ENCODE measurements around the gene SCAMP4.
"Not testable (repeated sequence)": the region's sequence is repeated elsewhere in the genome, so short reads cannot be mapped to it uniquely, and the experiment has no call there.

SCAMP4 gene

DNA sequence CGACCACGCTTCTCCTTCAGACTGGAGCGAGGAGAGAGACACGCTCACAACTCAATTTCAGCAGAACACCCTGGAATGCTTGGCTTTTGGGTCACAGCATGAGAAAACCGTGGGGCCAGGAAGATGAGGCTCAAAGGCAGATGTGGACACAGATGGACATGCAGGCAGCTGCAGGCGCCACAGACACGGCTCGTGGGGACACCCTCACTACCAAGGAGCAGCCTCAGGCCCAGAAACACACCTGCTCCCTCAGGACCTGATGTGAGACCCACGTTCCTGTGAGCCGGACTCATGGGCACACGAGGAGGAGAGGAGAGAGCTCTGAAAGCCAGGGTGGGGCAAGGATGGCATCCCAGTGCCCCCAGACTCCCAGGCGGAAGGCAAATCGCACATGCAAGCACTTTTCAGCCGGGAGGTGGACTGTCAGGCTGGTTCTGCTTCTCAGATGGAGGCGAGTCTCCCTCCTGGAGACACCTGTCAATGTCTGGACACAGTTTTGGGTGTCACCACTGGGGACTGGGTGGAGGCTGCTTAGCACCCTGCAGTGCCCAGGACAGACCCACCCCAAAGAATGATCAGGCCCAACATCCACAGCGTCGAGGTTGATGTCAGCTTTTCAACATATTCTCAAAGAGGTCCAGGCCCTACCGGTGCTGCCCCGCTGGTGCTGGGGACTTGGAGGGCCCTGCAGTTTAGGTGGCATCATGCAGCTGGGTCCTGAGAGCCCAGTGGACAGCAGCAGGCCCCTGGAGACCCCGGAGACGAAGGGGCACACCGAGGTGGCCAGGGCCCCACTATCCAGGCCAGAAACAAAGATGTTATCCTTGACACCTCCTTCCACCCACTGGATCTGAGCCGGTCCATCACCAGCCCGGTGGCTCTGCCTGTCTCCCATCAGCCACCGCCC, 22.2 kb upstream of the SCAMP4 start:
- no peak for DNase-seq (ENCODE audit: low read depth)

DNA sequence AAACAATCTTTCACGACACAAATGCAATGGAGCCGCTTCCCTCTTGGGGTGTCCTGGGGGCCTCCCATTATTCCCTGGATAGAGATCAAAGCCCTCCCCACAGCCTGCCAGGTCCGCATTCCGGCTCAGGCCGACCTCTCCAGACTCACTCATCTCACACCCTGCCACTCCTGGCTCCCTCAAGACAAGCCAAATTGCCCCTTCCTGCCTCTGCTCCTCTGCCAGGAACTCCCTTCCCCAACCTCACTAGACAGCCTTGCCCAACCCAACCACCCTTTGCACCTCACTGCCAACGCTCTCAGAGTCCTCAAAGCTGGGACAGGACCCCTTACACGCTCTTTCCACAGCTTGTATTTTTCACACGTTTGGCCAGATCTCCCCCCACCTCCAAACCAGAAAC, 21.4 kb upstream of the SCAMP4 start:
- DNase-seq (ENCODE audit: low read depth): no peak

DNA sequence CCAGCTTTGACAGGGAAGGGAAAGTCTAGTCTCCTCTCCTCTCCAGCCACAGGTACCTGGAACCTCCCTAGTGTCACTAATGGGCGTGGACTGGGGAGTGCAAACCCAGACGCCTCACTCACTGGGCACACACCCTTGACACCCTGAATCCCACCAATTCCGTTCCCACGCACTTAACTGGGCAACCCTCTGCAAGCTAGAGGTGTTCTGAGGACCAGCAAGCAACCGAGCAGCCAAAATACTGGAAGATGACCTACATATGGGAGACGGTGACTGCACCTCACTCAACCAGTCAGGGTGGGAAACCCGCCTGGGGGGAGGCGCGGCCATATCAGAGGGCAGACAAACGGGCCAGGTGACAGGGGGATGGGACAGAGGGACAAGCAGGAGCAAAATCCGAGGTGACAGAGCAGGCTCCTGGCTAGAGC, 20.9 kb upstream of the SCAMP4 start:
- no peak for DNase-seq (ENCODE audit: low read depth)

DNA sequence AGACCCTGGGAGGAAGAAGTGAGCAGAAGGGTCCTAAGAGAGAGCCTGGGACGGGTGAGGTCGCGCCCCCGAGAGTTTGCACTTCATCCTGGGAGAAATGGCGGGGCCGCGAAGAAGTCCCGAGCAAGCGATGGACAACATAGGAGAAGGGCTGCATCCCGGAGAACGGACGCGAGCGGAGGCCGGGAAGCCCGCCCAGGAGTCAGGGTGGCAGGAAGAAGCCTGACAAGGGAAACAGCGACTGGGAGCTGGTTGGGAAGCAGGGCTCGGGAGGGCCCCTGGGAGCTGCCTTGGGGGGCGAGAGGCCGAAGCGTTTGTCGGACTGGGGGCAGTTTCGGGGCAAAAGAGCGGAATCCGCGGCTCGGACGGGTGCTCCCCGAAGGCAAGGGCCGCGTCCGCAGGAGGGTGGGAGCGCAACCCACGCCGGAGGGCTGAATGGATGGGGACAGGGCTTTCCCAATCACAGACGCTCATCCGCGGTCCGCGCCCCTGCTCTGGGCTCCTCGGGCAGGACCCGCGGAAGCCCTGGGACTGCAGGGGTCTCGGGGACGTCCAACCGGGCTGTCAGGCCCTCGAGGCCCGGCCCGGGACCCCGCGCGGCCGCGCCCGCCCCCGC, 20.4 kb upstream of the SCAMP4 start:
- DNase-seq (ENCODE audit: low read depth): no peak

DNA sequence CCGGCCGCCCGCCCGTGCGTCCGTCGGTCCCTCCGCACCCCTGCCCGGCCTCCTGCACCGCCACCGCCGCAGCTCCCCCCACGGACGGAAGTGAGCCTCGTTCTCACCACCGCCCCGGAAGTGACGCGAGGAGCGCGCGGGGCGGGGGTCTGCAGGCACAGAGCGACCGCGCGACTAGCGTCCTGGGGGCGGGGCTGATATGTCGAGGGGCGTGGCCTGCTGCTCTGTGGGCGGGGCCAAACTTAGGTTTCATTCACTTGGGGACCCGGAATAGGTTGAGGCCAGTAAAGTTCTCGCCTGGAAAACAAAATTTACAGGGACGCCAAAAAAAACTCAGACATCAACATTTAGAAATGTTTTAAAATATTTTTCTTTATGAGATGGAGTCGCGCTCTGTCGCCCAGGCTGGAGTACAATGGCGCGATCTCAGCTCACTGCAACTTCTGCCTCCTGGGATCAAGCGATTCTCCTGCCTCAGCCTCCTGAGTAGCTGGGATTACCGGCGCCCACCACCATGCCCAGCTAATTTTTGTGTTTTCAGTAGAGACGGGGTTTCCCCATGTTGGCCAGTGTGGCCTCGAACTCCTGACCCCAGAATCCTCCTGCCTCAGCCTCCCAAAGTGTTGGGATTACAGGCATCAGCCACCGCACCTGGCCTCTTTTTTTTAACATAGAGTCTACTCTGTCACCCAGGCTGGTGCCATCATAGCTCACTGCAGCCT, 19.6 kb upstream of the SCAMP4 start, which contains the start of gene ABHD17A:
Gene ABHD17A (minus strand): TSS at position 99 of the 722 bp plus-strand sequence. CDS start 3,930 bp downstream, outside the sequence.
- DNase-seq (ENCODE audit: low read depth): not testable (repeated sequence)

DNA sequence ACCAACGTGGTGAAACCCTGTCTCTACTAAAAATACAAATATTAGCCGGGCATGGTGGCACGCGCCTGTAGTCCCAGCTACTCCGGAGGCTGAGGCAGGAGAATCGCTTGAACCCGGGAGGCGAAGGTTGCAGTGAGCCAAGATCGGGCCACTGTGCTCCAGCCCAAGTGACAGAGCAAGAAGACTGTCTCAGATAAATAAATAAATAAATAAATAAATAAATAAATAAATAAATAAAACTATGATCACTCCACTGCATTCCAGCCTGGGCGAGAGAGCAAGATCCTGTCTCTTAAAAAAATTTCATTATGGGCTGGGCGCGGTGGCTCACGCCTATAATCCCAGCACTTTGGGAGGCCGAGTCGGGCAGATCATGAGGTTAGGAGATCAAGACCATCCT, 18.8 kb upstream of the SCAMP4 start:
- DNase-seq (ENCODE audit: low read depth): not testable (repeated sequence)

DNA sequence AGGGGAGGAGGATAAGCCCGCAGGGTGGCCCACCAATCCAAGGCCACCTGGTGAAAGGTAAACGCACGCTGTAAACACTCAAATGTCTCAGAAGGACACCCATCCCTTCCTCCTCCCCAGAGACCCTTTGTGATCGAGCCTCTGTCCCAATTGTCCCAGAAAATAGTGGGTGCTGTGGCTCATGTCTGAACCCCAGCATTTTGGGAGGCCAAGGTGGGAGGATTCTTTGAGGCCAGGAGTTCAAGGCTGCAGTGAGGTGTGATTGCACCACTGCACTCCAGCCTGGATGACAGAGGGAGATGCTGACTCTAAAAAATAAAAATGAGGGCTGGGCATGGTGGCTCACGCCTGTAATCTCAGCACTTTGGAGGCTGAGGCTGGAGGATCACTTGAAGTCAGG, 16.8 kb upstream of the SCAMP4 start:
- no peak for DNase-seq (ENCODE audit: low read depth)

DNA sequence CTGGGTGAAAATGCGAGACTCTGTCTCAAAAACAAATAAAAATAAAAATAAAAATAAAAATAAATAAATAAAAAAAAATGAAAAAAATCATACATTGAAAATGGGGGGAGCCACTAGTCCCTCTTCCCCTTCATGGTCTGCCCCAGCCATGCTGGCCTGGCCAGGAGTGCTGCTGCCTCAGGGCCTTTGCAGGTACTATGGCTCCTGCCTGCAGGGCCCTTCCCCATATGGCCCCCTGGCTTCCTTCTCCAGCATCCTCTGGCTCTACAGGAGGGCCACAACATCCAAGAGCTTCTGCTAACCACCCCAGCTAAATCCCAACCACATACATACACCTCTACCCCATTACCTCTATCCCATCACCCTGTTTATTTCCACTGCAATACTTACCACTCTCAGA, 15.3 kb upstream of the SCAMP4 start:
- DNase-seq (ENCODE audit: low read depth): no peak

DNA sequence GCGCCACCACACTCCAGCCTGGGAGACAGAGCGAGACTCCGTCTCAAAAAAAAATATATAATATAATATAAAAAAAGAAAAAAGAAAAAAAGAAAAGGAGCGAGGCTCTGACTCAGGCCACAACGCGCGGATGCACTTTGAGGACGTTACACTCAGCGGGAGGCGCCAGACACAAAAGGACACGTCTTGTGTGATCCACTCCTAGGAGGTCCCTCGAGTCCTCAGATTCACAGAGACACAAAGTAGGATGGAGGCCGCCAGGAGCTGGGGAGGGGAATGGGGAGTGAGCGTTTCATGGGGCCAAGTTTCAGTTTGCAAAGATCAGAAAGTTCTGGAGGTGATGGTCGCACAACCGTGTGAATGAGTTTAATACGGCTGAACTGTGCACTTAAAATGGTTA, 11.4 kb upstream of the SCAMP4 start:
- no peak for DNase-seq (ENCODE audit: low read depth)

DNA sequence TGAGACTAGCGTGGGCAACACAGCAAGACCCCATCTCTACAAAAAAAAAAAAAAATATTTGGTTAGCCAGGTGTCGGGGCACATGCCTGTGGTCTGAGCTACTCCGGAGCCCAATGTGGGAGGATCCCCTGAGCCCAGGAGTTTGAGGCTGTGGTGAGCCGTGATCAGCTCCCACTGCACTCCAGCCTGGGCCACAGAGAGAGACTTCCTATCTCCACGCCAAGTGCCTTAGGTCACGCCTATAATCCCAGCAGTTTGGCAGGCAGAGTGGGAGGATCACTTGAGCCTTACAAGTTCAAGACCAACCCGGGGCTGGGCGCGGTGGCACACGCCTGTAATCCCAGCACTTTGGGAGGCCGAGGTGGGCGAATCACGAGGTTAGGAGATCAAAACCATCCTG, 8.7 kb upstream of the SCAMP4 start:
- no peak for DNase-seq (ENCODE audit: low read depth)

DNA sequence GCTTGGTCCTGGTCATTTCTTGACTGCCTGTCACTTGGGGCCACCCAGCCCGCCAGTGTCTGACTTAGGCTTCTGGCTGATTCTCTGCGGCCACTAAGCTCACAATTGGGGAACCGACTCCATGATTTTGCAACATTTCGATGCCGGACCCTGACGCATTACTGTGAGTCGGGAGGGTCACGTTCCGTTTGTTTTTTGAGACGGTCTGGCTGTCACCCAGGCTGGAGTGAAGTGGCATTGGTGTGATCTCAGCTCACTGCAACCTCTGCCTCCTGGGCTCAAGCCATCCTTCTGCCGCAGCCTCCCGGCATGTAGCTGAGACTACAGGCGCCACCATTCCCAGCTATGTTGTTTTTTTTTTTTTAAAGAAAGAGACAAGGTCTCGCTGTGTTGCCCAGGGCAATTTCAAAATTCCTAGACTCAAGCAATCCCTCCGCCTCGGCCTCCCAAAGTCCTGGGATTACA, 3.2 kb upstream of the SCAMP4 start:
- DNase-seq (ENCODE audit: low read depth): no peak

DNA sequence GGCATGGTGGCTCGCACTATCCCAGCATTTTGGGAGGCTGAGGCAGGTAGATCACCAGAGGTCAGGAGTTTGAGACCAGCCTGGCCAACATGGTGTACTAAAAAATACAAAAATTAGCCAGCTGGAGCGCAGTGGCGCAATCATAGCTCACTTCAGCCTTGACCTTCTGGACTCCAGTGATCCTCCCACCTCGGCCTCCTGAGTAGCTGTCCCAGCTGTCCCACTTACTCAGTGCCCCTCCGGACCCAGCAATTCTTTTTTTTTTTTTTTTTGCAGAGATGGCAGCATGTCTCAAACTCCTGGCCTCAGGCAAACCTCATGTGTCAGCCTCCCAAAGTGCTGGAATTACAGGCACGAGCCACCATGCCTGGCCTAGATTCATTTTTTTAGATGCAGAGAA, 2.3 kb upstream of the SCAMP4 start:
- no peak for DNase-seq (ENCODE audit: low read depth)

DNA sequence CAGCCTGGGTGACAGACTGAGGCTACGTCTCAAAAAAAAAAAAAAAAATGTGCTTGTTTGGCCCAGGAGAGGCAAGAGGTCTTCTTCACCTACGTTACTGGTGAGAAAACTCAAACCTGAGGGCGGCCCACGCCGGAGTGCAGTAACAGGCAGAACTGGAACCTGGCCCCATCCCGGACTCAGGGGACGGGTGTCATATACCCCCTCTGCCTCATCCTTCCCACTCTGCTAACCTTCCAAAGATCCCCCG, 414 bp upstream of the SCAMP4 start:
- DNase-seq (ENCODE audit: low read depth): no peak

DNA sequence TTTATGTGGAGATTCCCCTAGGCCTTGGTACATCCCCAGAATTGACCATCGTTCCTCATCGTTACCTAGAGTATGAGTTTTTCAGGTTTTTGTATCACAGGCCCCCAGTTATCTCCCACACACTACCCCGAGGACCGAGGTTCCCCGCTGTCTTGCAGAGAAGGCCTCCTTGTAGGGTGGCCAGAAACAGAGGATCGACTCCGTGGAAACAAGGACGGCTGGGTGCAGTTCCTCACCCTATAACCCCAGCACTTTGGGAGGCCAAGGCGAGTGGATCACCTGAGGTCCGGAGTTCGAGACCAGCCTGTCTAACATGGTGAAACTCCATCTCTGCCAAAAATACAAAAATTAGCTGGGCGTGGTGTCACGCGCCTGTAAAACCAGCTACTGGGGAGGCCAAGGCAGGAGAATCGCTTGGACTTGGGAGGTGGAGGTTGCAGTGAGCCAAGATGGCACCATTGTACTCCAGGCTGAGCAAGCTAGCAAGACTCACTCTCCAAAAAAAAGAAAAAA, 720 bp downstream of the SCAMP4 start:
- DNase-seq (ENCODE audit: low read depth): no peak

DNA sequence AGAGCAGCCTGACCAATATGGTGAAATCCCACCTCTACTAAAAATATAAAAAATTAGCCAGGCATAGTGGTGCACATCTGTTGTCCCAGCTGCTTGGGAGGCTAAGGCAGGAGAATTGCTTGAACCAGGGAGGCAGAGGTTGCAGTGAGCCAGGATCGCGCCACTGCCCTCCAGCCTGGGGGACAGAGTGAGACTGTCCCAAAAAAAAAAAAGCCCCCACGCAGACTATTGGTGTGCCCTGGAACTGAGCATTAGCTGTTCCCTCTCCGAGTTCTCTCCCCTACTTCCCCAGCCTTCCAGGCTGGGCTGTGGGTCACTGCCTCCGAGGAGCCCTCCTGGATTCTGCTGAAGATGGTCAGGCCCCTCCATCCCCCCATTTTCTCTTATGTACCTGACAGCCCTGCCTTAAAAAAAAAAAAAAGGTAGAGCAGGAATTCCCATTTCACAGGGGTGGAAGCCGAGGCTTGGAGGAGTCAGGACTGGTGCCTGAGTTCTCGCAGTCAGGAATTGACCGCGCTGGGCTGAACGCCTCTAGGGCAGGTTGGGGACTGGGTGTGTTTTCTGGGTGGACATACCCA, 1.9 kb downstream of the SCAMP4 start:
- DNase-seq (ENCODE audit: low read depth): no peak

DNA sequence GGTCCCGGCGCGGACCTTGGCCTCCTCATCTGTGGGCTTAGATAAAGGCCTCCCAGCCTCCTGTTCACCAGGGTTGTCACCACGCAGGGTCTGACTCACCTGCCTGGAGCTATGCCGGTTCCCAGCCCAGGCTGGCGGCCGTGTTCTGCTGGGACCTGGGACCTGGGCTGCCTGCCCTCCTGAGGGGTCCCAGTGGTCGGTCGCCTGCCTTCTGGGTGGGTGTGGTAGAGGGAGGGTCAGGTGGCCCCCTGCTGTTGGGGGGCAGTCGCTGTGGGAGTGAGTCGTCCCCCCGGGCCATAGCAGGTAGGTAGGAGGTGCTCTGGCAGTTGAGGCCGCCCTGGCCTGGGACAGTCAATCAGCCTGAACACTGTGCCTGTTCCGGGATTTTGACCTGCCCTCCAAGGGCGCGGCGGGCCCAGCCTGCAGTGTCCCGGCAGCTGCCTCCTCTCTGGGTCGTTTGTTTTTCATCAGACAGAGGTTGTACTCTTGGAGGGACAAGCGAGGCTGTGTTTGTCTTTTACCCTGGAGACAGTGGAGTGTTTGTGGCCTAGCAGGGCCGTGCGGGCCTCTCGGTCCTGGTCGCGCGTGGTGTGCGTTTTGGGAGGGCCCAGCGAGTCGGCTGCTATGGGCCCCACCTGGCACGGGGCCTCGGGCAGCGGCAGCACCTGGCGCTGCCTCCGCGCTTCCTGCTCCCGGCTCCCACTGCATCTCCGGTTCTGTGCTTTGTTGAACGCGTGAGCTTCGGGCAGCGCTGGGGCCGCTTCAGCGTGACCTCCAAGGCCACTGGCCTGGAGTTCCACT, 2.6 kb downstream of the SCAMP4 start:
- DNase-seq (ENCODE audit: low read depth): no peak

DNA sequence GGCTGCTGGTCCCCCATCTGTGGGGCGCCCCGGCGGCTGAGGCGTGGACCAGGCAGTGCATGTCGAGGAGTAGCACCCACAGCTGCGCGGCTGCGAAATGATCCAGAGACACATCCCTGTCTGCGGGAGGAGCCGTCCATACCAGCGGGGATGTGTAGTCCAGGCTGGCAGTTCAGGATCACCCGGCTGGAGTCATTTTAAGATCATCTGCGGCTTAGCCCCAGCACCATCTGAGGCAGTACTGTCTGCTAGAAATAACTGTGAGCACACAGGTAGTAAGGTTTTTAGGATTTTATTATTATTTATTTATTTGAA, 3.1 kb downstream of the SCAMP4 start:
- no peak for DNase-seq (ENCODE audit: low read depth)

DNA sequence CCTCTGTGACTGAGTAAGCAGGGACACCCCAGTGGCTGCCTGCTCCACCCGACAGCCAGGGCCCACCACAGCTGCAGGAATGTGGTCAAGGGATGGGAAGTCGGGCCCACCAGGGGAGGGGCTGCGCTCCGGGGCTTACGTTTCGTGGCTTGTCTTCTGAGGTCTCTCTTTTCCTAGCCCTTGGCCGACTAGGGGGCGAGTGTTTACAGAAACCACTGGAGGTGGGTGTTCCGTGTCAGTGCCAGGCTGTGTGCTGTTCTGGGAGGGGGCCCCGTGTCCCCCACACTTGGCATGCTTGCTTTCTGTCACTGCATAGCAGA, 4.5 kb downstream of the SCAMP4 start:
- no peak for DNase-seq (ENCODE audit: low read depth)

DNA sequence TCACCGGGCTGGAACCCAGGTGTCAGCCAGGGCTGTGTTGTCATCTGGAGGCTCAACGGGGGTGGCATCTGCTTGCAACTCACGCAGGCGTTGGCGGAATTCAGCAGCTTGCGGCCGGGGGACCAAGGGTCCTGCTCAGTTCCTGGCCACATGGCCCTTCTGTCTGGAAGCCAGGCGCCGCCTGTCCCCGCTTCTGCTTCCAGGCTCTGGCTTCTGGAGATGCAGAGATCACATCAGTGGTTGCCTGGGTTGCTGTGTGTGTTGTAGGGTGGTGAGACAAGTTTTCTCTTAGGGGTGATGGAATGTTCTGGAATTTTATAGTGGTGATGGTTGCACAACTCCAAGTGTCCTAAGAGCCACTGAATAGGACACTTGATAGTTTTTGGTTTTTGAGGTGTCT, 5.0 kb downstream of the SCAMP4 start:
- no peak for DNase-seq (ENCODE audit: low read depth)

DNA sequence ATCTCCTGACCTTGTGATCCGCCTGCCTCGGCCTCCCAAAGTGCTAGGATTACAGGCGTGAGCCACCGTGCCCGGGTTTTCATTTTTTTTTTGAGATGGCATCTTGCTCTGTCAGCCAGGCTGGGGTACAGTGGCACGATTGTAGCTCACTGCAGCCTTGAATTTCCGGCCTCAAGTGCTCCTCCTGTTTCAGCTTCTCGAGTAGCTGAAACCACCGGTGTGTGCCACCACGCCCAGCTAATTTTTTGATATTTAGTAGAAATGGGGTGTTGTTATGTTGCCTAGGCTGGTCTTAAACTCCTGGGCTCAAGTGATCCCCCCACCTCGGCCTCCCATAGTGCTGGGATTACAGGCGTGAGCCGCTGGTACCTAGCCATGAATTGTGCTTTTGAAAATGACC, 5.9 kb downstream of the SCAMP4 start:
- no peak for DNase-seq (ENCODE audit: low read depth)

DNA sequence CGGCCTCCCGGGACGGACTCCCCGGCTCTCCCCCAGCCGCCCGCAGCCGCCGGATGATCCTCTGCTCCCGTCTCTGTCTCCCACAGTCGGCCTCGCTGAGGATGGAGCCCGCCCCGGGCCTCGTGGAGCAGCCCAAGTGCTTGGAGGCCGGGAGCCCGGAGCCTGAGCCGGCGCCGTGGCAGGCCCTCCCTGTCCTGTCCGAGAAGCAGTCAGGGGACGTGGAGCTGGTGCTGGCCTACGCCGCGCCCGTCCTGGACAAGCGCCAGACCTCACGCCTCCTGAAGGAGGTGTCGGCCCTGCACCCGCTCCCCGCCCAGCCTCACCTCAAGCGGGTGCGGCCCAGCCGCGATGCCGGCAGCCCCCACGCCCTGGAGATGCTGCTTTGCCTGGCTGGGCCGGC, 6.8 kb downstream of the SCAMP4 start:
- DNase-seq (ENCODE audit: low read depth): no peak
